Measurements from ENCODE around the gene FRMPD1. TPM values are rescaled to one million over a fixed set of nuclear protein-coding genes. Genes with fewer than 3 reads are reported as not detected.
"Not testable (repeated sequence)": the region's sequence is repeated elsewhere in the genome, so short reads cannot be mapped to it uniquely, and the experiment has no call there.

The FRMPD1 gene
- total RNA-seq, 1 donor from 2014 or later, result 0.07 TPM

- peaks cover 2% of the 10 kb centered on the region for H3K4me1 Mint-ChIP-seq (ENCODE audit: low read depth, unreplicated experiment)
- no peak overlapping the region for H3K4me3 Mint-ChIP-seq (ENCODE audit: unreplicated experiment)
- no peak overlapping the region for H3K27ac ChIP-seq (ENCODE audit: low read depth, low read length)
- DNase-seq (ENCODE audit: low read depth), result no peak
- H3K27me3 ChIP-seq (ENCODE audit: insufficient read depth, low read length), result no peaks in the 10 kb centered on the region
- H3K9me3 Mint-ChIP-seq (ENCODE audit: unreplicated experiment), result peaks cover 2% of the 10 kb centered on the region
- peaks cover 9% of the 10 kb centered on the region for H3K4me1 ChIP-seq (ENCODE audit: insufficient read depth, low read length)
- no peak for TF ChIP-seq CTCF (IDR thresholded peaks at IDR 0.05; ENCODE audit: insufficient read depth, low read depth, low read length)
- TF ChIP-seq EZH2 (IDR thresholded peaks at IDR 0.05; ENCODE audit: insufficient read depth, low read length), result no peak
- no peak for FAIRE-seq
- H3K79me2 ChIP-seq (ENCODE audit: insufficient read depth, low read length), result peaks cover 10% of the 10 kb centered on the region
- no peaks in the 10 kb centered on the region for H4K20me1 ChIP-seq (ENCODE audit: insufficient read depth, low read length)
- no peak overlapping the region for H3K9ac ChIP-seq (ENCODE audit: low read length)
- no peak overlapping the region for H3K27ac Mint-ChIP-seq (ENCODE audit: unreplicated experiment)
- H3K4me2 ChIP-seq (ENCODE audit: low read length), result no peak overlapping the region
- H3K27me3 Mint-ChIP-seq (ENCODE audit: low read depth, unreplicated experiment), result no peaks in the 10 kb centered on the region
- no peaks in the 10 kb centered on the region for H3K36me3 Mint-ChIP-seq (ENCODE audit: low read depth, unreplicated experiment)
- no peak overlapping the region for H3K4me3 ChIP-seq (ENCODE audit: insufficient read depth, low read depth, low read length)
- H3K9me3 ChIP-seq (ENCODE audit: insufficient read depth, low read depth, low read length), result no peaks in the 10 kb centered on the region
- H3K36me3 ChIP-seq (ENCODE audit: insufficient read depth, low read length), result no peaks in the 10 kb centered on the region
- H2AFZ ChIP-seq (ENCODE audit: low read depth, low read length), result no peak overlapping the region
These were observed 100.4 kb downstream of the FRMPD1 start for GRCh38 chr9:37751186-37751585.

GRCh38 chr9:37751704-37752103 is 101.0 kb downstream of the FRMPD1 start:
- H3K79me2 ChIP-seq (ENCODE audit: insufficient read depth, low read length); H2AFZ ChIP-seq (ENCODE audit: low read depth, low read length); H3K36me3 Mint-ChIP-seq (ENCODE audit: low read depth, unreplicated experiment); H3K4me3 ChIP-seq (ENCODE audit: insufficient read depth, low read depth, low read length); H3K27me3 ChIP-seq (ENCODE audit: insufficient read depth, low read length); H3K9me3 ChIP-seq (ENCODE audit: insufficient read depth, low read depth, low read length); H3K4me2 ChIP-seq (ENCODE audit: low read length); H3K27ac ChIP-seq (ENCODE audit: low read depth, low read length); H4K20me1 ChIP-seq (ENCODE audit: insufficient read depth, low read length); H3K27me3 Mint-ChIP-seq (ENCODE audit: low read depth, unreplicated experiment); H3K4me3 Mint-ChIP-seq (ENCODE audit: unreplicated experiment); H3K4me1 ChIP-seq (ENCODE audit: insufficient read depth, low read length); DNase-seq (ENCODE audit: low read depth); FAIRE-seq; H3K27ac Mint-ChIP-seq (ENCODE audit: unreplicated experiment); H3K4me1 Mint-ChIP-seq (ENCODE audit: low read depth, unreplicated experiment); H3K36me3 ChIP-seq (ENCODE audit: insufficient read depth, low read length); H3K9ac ChIP-seq (ENCODE audit: low read length); H3K9me3 Mint-ChIP-seq (ENCODE audit: unreplicated experiment): not testable (repeated sequence)

- not testable (repeated sequence) for H3K4me1 Mint-ChIP-seq (ENCODE audit: low read depth, unreplicated experiment); DNase-seq (ENCODE audit: low read depth)
These were observed 101.4 kb downstream of the FRMPD1 start for GRCh38 chr9:37752112-37752511.

More at GRCh38 chr9:37752112-37752511, 101.4 kb downstream of the FRMPD1 start:
- not testable (repeated sequence) for H3K79me2 ChIP-seq (ENCODE audit: insufficient read depth, low read length); H3K9me3 Mint-ChIP-seq (ENCODE audit: unreplicated experiment); H3K27me3 Mint-ChIP-seq (ENCODE audit: low read depth, unreplicated experiment); H3K27me3 ChIP-seq (ENCODE audit: insufficient read depth, low read length); H3K4me1 ChIP-seq (ENCODE audit: insufficient read depth, low read length); H3K9me3 ChIP-seq (ENCODE audit: insufficient read depth, low read depth, low read length); H3K27ac Mint-ChIP-seq (ENCODE audit: unreplicated experiment); H3K4me2 ChIP-seq (ENCODE audit: low read length); H3K4me3 Mint-ChIP-seq (ENCODE audit: unreplicated experiment); H3K27ac ChIP-seq (ENCODE audit: low read depth, low read length); H2AFZ ChIP-seq (ENCODE audit: low read depth, low read length); H3K4me3 ChIP-seq (ENCODE audit: insufficient read depth, low read depth, low read length); H3K9ac ChIP-seq (ENCODE audit: low read length); H3K36me3 ChIP-seq (ENCODE audit: insufficient read depth, low read length); FAIRE-seq; H3K36me3 Mint-ChIP-seq (ENCODE audit: low read depth, unreplicated experiment); H4K20me1 ChIP-seq (ENCODE audit: insufficient read depth, low read length)
